Stimulated activated naive CD8-positive, alpha-beta T cell treated with anti-CD3 and anti-CD28 coated beads, Interleukin-15, amount 100 ng/mL, for 72 hours (primary cell): ENCODE data around the gene MCUR1.
A peak's percentile ranks its signal among the peaks of the same experiment; 100 is the strongest.

Experiments
- ATAC-seq: fragments of 150-1000 bp; cut with Tn5 transposase; 2 replicates; pipeline ENCODE4 v1.10.0; 2021; ENCODE audit warnings: mild to moderate bottlenecking, moderate library complexity
- DNase-seq, 2 donors: peaks; one replicate each; pipeline ENCODE4 v3.0.0; 2021 to 2022
- H3K27ac Mint-ChIP-seq, 2 donors: one replicate each; pipeline ENCODE4 v1.8.0; 2022; ENCODE audit warnings: mild to moderate bottlenecking in 2 of 2, mixed read lengths in 2 of 2, moderate library complexity in 2 of 2
- H3K27me3 Mint-ChIP-seq: one replicate; pipeline ENCODE4 v1.8.0; 2022; ENCODE audit warnings: mixed read lengths
- H3K4me1 Mint-ChIP-seq: one replicate; pipeline ENCODE4 v1.8.0; 2022; ENCODE audit warnings: mild to moderate bottlenecking, mixed read lengths
- H3K4me3 Mint-ChIP-seq, 2 donors: one replicate each; pipeline ENCODE4 v1.8.0; 2022; ENCODE audit warnings: mild to moderate bottlenecking in 2 of 2, mixed read lengths in 2 of 2, moderate library complexity in 1 of 2
- H3K9me3 Mint-ChIP-seq, 2 donors: one replicate each; pipeline ENCODE4 v1.8.0; 2022; ENCODE audit warnings: mixed read lengths in 2 of 2

MCUR1 gene

GRCh38 chr6:13742961-13743735, 71.2 kb downstream of the MCUR1 start:
- H3K4me1 Mint-ChIP-seq = peaks cover 5% of the 10 kb centered on the region
- H3K27me3 Mint-ChIP-seq = no peaks in the 10 kb centered on the region
- H3K4me3 Mint-ChIP-seq = peak overlapping the region; percentile 70 to 77
- no peak overlapping the region for H3K27ac Mint-ChIP-seq
- ATAC-seq = peak; percentile 60
- H3K9me3 Mint-ChIP-seq = no peaks in the 10 kb centered on the region
- DNase-seq = no peak

DNA sequence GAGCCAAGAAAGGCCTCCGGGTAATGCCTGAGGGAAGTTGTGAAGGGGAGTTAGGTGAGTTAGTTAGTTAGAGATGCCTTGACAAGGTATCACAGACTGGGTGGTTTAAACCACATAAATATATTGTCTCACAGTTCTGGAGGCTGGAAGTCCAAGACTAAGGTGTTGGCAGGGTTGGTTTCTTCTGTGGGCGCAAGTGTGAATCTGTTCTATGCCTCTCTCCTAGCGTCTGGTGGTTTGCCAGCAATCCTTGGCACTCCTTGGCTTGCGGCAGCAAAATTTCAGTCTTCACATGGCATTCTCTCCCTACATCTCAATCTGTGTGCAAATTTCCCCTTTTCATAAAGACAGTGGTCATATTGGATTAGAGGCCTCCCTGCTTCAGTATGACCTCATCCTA, 73.0 kb downstream of the MCUR1 start:
- no peaks in the 10 kb centered on the region for H3K27me3 Mint-ChIP-seq
- no peak for ATAC-seq
- no peak for DNase-seq
- no peak overlapping the region for H3K4me3 Mint-ChIP-seq
- H3K9me3 Mint-ChIP-seq = no peaks in the 10 kb centered on the region
- H3K27ac Mint-ChIP-seq = no peak overlapping the region
- H3K4me1 Mint-ChIP-seq = no peaks in the 10 kb centered on the region
